ENCODE measurements around the gene EXOC3.
"Not testable (repeated sequence)": the region's sequence is repeated elsewhere in the genome, so short reads cannot be mapped to it uniquely, and the experiment has no call there.

The EXOC3 gene

DNA sequence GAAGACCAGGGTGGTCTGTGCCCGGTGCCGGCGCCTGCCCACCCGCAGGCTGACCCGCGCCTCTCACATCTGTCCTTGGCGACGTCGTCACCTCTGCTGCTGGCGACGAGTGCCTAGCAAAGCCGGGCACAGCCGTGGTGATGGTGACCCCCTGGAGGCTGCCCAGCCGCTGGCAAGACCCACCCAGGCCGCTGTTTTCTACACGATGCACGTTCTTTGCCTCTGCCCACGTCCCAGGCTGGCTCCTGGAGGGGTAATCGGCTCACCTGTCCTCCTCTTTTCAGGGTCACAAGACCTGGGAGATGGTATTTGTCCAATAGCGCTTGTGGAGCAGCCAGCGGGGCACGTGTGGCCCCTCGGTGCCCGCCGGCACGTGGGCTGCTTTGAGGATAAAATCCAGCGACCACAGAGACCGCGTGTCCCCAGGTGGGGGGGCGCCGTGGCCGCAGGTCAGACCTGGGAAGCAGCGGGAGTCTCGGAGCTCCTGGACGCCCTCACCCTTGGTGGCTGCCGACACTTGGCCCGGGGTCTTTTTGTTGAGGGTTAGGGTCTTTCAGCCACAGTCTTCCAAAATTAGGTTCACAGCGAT lies 51.8 kb downstream of the EXOC3 start:
- FAIRE-seq (no peak), DNase-seq (ENCODE audit: insufficient read length, low spot score) (no peak)
- no peak for TF ChIP-seq POLR2A (IDR thresholded peaks at IDR 0.05; ENCODE audit: low read depth, low read length)

DNA sequence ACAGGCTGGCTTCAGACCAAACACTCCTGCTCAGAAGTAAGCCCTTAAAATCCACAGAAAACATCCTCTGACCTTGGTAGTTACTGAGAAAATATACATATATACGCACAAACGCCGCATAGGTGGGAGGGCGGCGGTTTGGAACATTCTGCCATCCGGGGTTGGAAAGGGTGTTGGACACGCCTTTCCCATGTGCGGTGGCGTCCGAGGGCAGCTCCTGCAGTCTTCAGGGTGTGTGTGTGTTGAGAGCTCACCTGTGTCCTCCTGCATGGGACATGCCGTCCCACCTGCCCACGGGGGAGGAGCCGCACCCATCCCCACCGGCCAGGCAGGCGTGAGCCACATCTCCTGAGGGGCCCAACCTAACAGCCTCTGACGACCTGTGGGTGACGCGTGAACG lies 53.1 kb downstream of the EXOC3 start:
- TF ChIP-seq POLR2A (IDR thresholded peaks at IDR 0.05; ENCODE audit: low read depth, low read length) = no peak

GRCh38 chr5:497090-497700 lies 54.2 kb downstream of the EXOC3 start:
- FAIRE-seq (no peak), DNase-seq (ENCODE audit: insufficient read length, low spot score) (no peak)

More for the DNA sequence above, 53.1 kb downstream of the EXOC3 start:
- FAIRE-seq (no peak), DNase-seq (ENCODE audit: insufficient read length, low spot score) (no peak)

GRCh38 chr5:497871-498509 lies 55.0 kb downstream of the EXOC3 start:
- TF ChIP-seq POLR2A (IDR thresholded peaks at IDR 0.05; ENCODE audit: low read depth, low read length) = no peak
- DNase-seq (ENCODE audit: insufficient read length, low spot score) = no peak
- FAIRE-seq = no peak

More at GRCh38 chr5:497090-497700, 54.2 kb downstream of the EXOC3 start:
- TF ChIP-seq POLR2A (IDR thresholded peaks at IDR 0.05; ENCODE audit: low read depth, low read length) = no peak

DNA sequence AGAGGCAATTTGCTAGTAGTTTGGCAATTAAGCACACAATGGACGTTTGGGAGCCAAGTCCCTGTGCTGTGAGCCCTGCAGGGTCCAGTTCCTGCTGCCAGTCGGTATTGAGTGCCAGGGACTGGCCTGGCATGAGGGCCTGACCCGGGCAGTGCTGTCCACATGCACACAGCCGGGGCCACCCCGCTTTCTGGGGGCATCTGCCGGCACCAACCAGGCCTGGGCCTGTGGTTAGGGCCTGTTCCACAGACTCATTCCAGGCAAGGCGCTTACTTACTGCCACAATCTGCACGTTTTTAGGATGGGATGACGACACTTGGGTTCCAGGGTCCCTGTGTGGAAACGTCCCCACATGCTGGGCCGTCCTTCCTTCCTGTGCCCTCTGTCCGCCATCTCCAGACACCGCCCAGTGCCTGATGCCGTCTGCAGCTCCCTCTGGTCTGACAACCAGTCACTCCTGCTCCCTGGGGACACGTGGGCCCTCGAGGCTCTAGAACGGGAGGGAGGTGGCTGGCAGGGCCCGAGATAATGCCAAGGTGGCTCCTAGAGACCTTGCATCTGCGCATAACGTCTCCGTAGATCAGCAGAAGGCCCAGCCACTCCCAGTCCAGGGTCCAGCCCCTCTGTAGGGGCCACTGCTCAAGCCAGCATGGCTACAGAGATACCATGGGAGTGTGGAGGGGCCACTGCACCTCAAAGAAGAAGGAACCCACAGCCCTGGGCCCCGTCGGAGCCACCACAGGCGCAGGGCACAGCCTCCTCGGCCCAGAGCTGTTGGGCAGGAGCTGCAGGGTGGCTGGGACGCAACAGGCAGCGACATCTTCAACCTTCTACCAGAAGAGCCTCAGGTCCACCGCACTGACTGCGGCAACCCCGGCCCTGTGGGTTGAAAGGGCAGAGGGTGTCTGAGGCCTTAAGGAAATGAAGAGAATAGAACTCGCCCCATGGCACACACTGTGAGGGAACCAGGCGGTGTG lies 56.5 kb downstream of the EXOC3 start:
- TF ChIP-seq POLR2A (IDR thresholded peaks at IDR 0.05; ENCODE audit: low read depth, low read length) = no peak
- DNase-seq (ENCODE audit: insufficient read length, low spot score) = no peak
- FAIRE-seq = no peak

GRCh38 chr5:500491-500890 lies 57.5 kb downstream of the EXOC3 start:
- TF ChIP-seq POLR2A (IDR thresholded peaks at IDR 0.05; ENCODE audit: low read depth, low read length) = no peak
- DNase-seq (ENCODE audit: insufficient read length, low spot score) (no peak), FAIRE-seq (no peak)

- TF ChIP-seq POLR2A (IDR thresholded peaks at IDR 0.05; ENCODE audit: low read depth, low read length) = no peak
- no peak for FAIRE-seq
These were observed 58.3 kb downstream of the EXOC3 start for GRCh38 chr5:501105-501830.

DNA sequence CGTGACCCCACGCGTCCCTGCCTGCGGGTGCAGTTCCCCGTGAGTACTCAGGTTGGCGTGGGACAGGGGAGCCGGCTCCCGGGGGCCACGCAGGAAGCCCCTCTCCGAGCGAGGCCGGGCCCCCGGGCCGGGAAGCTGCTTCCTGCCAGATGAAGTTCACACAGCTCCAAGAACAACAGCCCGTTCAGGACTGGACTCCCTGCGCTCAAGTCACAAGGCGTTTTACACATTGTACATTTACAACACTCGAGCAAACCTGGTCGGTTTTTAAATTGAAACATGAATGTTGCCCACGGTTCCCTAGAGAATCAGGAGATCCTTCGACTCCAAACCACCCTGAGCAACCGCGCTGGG lies 58.8 kb downstream of the EXOC3 start:
- no peak for TF ChIP-seq POLR2A (IDR thresholded peaks at IDR 0.05; ENCODE audit: low read depth, low read length)
- DNase-seq (ENCODE audit: insufficient read length, low spot score) (no peak), FAIRE-seq (no peak)

More at GRCh38 chr5:501105-501830, 58.3 kb downstream of the EXOC3 start:
- no peak for DNase-seq (ENCODE audit: insufficient read length, low spot score)

- TF ChIP-seq POLR2A (IDR thresholded peaks at IDR 0.05; ENCODE audit: low read depth, low read length) = no peak
- FAIRE-seq = no peak
- DNase-seq (ENCODE audit: insufficient read length, low spot score) = no peak
These were observed 59.5 kb downstream of the EXOC3 start for GRCh38 chr5:502325-503079.

DNA sequence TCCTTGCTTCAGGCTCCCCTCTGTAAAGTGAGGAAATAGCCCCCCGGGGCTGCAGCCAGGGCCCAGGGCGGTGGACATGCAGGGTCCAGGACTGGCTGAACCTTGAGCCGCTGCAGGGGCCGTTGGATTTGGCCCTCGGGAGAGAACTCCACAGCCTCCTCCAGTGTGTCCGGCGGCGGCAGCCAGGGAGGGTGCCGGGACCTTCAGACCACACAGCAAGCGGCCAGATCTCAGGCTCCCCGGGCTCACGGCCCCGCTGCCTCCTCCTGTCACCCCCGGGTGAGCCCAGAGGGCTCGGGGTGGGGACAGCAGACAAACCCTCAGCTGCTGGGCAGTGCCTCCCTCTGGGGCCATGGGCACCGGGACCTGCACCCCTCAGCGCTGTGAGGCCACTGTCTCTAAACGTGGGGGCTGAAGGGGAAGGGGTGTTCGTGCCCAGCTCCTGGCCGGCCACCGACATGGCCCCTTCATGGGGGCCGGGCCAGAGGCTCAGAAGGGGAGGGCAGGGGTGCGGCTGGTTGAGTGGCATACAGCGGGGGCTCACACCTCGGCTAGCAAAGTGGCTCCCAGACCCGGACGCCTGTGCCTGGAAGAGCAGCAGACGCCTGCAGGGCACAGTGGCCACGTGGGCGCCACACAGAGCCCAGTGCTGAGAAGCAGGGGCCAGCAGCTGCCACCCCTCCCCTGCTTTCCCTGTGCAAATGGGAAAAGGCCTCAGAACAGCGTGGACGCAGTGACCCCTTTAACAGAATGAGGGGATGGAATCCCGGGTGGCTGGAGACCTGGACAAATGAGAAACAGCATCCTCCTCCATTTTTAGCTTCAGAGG lies 61.6 kb downstream of the EXOC3 start:
- no peak for FAIRE-seq
- TF ChIP-seq POLR2A (IDR thresholded peaks at IDR 0.05; ENCODE audit: low read depth, low read length) = no peak
- no peak for DNase-seq (ENCODE audit: insufficient read length, low spot score)

DNA sequence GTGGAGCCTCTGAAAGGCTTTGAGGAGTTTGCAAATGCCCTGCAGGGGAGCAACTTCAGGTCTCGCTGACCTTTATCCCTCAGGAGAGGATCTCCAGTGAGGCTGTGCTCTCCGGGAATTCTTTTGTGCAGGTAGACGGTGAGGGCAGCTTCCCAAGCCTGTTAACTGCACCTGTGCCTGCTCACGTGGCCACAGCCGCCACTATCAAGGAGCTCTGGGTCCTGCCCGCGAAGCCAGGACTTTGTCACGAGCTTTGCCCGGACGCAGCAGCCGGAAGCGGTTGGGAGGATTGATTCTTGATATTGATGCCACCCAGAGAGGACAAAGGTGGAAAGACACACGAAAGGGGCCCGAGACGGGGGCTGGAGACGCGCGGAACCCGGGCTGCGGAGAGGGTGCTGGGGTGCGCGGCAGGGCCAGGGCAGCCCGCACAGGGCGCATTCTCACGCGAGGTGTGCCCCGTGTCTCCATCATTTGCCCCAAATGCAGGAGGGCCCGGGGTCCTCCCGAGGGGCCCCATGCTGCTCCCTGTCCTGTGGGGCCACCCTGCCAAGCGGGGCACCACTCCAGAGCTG lies 63.1 kb downstream of the EXOC3 start:
- no peak for TF ChIP-seq POLR2A (IDR thresholded peaks at IDR 0.05; ENCODE audit: low read depth, low read length)
- no peak for DNase-seq (ENCODE audit: insufficient read length, low spot score)
- FAIRE-seq = no peak

DNA sequence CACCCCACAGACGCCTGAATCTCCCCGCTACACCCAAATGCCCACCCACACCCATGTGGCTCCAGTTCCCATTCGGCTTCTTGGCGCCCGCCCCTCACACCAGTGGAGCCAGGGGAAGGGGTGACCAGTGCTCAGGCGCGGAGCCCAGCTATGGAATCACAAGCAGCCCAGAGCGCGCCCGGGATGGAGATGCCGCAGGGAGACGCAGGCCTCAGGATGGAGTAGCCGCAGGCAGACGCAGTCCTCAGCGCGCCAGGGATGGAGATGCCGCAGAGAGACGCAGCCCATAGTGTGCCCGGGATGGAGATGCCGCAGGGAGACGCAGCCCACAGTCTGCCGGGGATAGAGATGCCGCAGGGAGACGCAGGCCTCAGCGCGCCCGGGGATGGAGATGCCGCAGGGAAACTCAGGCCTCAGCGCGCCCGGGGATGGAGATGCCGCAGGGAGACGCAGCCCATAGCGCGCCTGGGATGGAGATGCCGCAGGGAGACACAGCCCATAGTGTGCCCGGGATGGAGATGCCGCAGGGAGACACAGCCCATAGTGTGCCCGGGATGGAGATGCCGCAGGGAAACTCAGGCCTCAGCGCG lies 65.1 kb downstream of the EXOC3 start:
- not testable (repeated sequence) for DNase-seq (ENCODE audit: insufficient read length, low spot score); FAIRE-seq
